ENCODE measurements around the gene ITGBL1.
"Not testable (repeated sequence)": the region's sequence is repeated elsewhere in the genome, so short reads cannot be mapped to it uniquely, and the experiment has no call there.

ITGBL1 gene

DNA sequence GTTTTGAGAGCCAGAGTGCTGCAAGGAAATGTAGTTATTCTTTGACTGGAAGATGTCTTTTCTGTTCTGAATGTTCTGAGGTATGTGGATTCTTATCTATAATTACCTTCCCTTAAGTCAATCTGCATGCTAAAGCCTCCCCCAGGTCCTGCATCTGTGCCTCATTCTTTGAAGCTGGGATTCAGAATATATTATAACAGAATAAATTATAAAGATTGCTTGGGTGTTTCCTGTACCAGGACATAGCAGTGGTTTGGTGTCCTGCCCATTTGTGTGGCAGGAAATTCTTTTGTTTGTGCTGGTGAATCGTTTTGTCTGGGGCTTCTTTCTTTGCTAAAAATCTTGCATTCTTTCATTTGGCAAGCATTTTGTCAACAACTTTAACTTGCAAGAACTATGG lies 60.2 kb downstream of the ITGBL1 start:
- no peak for DNase-seq (ENCODE audit: low read depth in 2 of 2)

GRCh38 chr13:101514100-101514499 lies 61.6 kb downstream of the ITGBL1 start:
- no peak for DNase-seq (ENCODE audit: low read depth in 2 of 2)

GRCh38 chr13:101514695-101515275 lies 62.3 kb downstream of the ITGBL1 start:
- peak in 1 of 2 donors; percentile 2 for DNase-seq (ENCODE audit: low read depth in 2 of 2)

GRCh38 chr13:101515504-101515903 lies 63.0 kb downstream of the ITGBL1 start:
- no peak for DNase-seq (ENCODE audit: low read depth in 2 of 2)

GRCh38 chr13:101516262-101516661 lies 63.8 kb downstream of the ITGBL1 start:
- no peak for DNase-seq (ENCODE audit: low read depth in 2 of 2)

GRCh38 chr13:101520672-101521071 lies 68.2 kb downstream of the ITGBL1 start:
- no peak for DNase-seq (ENCODE audit: low read depth in 2 of 2)

DNA sequence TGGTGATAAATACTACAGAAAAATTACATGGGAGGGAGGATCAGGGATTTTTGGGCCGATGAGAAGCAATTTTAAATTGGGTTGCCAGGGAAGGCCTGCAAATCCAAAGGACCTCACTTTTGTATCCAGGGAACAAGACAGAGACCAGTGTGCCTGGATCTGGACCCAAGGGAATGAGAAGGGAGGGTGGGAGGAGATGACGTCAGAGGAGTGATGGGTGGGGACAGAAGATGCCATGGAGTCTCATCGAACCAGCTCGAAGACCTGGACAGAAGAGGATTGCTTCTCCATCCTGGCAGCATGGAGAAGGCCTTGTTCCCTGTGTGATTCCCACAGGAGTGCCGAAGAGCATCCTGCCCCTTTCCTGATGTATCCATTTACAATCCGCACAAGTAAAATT lies 68.9 kb downstream of the ITGBL1 start:
- DNase-seq (ENCODE audit: low read depth in 2 of 2) = no peak

- no peak for DNase-seq (ENCODE audit: low read depth in 2 of 2)
Observed at GRCh38 chr13:101522607-101523006, 70.1 kb downstream of the ITGBL1 start.

DNA sequence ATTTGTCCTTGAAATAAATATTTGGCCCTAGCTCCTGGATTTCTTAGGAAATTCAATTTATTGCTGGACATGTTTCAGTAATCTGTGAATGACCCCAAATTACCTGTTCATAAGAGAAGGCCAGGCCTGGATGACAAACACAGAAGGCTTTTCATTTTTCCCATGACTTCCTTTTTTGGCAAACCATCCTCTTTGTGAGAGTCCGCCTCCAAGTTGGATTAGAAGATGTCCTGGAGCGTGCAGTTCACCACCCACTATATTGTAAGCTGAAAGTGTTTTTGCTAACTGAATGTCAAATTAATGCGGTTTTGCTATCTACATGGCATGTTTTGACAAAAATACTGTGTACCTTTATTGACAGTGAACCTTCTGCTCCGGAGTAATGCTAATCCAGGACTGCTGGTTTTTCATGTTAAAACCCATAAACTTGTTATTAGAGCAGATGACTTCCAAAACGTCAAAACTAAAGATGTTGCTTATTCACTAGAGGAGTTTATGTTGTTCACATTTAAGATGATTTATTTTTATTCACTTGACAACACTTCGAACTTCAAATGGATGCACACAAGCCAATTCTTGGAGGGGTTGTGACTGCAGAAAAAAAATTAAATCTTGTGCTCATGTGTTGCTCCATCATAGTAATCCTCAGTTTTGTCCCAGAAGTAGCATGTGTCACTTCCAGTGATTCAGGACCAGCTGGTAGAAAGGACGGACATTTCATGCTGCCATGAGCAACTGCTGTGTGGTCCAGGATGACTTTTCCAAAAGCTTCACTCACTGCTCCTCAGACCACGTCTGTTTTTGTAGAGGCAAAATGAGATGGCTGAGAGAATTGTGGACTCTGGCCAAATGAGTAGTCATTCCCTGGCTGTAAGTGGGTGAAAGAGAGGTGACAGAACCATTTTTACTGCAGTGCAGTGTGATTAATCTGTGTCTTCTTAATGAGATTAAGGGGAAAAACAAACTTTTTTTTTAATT lies 71.0 kb downstream of the ITGBL1 start:
- no peak for DNase-seq (ENCODE audit: low read depth in 2 of 2)

- DNase-seq (ENCODE audit: low read depth in 2 of 2) = no peak
Observed at GRCh38 chr13:101527130-101527529, 74.7 kb downstream of the ITGBL1 start.

DNA sequence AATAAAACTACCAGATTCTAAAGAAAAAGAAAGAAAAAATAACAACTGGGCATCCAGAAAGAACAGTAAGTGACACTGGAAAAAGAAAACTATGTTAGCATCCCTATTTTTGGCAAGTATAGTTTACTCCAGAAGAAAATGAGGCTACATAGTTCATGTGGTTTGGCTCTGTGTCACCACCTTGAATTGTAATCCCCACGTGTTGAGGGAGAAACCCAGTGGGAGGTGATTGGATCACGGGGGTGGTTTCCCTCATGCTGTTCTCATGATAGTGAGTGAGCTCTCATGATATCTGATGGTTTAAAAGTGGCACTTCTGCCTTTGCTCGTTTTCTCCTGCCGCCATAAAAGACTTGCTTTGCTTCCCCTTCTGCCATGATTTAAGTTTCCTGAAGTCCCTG lies 76.9 kb downstream of the ITGBL1 start:
- no peak for DNase-seq (ENCODE audit: low read depth in 2 of 2)

DNA sequence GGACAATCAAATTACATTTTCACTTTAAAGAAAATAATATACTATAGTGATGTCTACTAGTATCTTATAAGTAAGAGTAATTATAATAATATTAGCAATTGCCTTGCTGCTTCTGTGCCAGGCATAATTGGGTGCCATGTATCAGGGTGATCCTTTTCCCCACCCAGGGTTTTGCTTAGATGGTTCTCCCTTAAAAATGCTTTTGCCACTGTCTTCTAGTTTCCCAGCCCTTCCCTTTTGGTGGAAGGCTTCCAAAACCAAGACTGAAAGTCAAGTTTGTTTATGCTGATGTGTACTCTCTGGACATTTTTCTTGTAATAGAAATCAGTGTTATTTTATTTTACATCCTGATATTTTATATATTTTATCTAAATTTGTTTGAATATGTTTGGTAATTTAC lies 77.8 kb downstream of the ITGBL1 start:
- no peak for DNase-seq (ENCODE audit: low read depth in 2 of 2)

GRCh38 chr13:101535192-101535746 lies 82.8 kb downstream of the ITGBL1 start:
- no peak for DNase-seq (ENCODE audit: low read depth in 2 of 2)

GRCh38 chr13:101536079-101536478 lies 83.6 kb downstream of the ITGBL1 start:
- DNase-seq (ENCODE audit: low read depth in 2 of 2) = no peak

GRCh38 chr13:101544544-101544943 lies 92.1 kb downstream of the ITGBL1 start:
- DNase-seq (ENCODE audit: low read depth in 2 of 2) = not testable (repeated sequence)

- DNase-seq (ENCODE audit: low read depth in 2 of 2) = no peak
Observed at GRCh38 chr13:101544979-101545378, 92.5 kb downstream of the ITGBL1 start.

DNA sequence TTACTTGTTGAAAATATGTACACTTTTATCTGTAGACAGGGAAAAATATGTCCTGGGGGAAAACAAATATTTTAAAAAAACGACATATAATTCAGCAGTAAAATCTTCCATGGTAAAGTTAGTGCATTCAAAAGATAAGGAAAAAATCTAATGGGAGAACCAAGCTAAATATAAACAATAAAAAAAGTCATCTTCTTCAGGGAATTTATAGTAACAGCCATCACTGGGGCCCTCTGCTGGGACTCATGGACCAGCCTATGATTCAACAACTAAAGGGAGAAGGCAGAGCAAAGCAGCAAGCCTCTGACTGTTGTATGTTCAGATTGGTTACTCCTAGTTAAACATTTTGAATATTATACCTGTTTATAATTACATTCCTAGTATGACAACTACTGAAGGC lies 93.0 kb downstream of the ITGBL1 start:
- DNase-seq (ENCODE audit: low read depth in 2 of 2) = no peak

GRCh38 chr13:101552286-101552685 lies 99.8 kb downstream of the ITGBL1 start:
- DNase-seq (ENCODE audit: low read depth in 2 of 2) = no peak

DNA sequence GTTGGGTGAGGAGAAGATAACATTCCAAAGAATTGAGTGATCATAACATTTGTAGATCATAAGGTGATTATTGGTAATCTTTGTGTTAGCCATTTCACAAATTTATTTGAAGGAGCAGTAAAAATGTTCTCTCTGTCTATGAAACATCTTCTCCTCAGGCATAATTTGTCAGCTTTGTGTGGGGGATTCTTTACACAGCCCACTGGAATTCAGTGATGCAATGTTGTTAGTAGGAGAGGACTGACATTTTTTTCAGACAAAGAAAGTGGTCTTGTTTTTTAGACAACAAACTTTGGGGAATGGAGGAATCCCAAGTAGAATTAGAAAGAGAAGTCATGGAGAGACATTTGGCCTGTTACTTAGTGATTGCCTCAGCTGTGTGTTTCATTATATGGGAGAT lies 100.3 kb downstream of the ITGBL1 start:
- DNase-seq (ENCODE audit: low read depth in 2 of 2) = no peak

DNA sequence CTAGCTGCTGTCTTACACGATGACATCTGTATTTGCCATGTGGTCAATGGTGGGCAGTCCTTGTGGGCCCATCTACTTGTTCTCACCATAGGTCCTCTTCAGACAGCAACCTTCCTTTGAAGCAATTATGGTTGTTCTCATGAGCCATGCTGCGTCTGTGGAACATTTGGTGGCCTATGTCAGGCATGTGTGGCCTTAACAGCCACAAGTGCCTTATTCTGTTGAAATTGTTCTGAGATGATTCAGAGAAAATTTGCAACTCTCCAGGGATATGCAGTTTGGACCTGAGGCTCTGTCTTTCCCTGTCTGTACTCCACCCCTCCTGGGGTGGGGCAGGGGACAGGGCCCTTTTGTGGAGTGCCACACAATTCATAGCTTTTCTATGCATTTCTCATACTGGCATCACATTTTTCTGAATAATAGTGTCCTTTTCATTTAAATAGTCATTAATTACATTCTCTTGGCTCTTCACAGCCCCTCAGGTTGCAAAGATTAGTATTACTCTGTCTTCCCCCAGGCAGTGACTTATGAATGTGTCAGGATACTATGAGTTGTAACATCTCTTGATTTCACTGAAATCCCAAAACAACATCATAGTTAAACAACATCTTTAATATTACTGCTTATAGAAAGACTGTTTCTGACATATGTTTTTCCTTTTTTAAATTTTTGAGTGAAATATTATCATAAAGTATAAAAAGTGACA lies 102.1 kb downstream of the ITGBL1 start:
- DNase-seq (ENCODE audit: low read depth in 2 of 2) = no peak

DNA sequence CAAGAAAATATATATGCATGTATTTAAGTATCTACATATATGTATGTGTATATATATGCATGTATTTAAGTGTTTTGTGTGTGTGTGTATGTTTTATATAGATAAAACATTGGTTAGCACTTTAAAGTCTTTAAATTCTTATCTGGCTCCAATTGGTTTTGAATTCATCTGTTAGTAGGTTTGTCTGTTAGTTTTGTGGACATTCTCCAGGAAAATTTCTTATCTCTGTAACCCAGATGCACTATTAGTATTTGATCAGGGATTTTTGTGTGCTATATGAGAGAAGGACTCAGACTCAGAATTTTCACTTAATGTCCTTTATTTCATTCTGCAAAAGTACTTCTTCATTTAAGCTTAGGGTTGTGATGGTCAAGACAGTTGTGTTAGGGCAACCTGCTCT lies 103.1 kb downstream of the ITGBL1 start:
- DNase-seq (ENCODE audit: low read depth in 2 of 2) = no peak

GRCh38 chr13:101556676-101557123 lies 104.2 kb downstream of the ITGBL1 start:
- DNase-seq (ENCODE audit: low read depth in 2 of 2) = no peak

Measured in stimulated activated CD4-positive, alpha-beta T cell treated with anti-CD3 and anti-CD28 coated beads, Interleukin-1b, Interleukin-23, amount 100 ng/mL, for 4 hours (primary cell).